ENCODE data around the gene B4GALNT1. TPM values are rescaled to one million over a fixed set of nuclear protein-coding genes. Genes with fewer than 3 reads are reported as not detected.

Gene B4GALNT1
- total and polyA plus RNA-seq, 2 of the 13 experiments (the other 11 are each of a cell fraction or from before 2014, with no cell fraction given) = 4.5 to 5.4 TPM

GRCh38 chr12:57620936-57621496 is 12.0 kb downstream of the B4GALNT1 start:
- BruUV-seq (replicated peaks) = no TSS peak
- Histone ChIP-seq H3K79me2 (ENCODE audit: insufficient read depth, low read length) (no peaks in the 10 kb centered on the region), H3K4me2 (ENCODE audit: low read depth, low read length) (peak overlapping the region; percentile 85), H3K9ac (ENCODE audit: insufficient read depth, low read depth, low read length) (no peak overlapping the region), H3K36me3 (replicated peaks in 1 of 2; ENCODE audit: control insufficient read depth in 1 of 2, insufficient read depth in 2 of 2, low read length in 2 of 2) (no peaks in the 10 kb centered on the region), H3K4me3 (replicated peaks in 1 of 3; ENCODE audit: insufficient read depth in 1 of 3, low read depth in 2 of 3, low read length in 3 of 3) (peak overlapping the region; percentile 31 to 70 (median 37)), H3K4me1 (ENCODE audit: insufficient read depth, low read length) (peaks cover 42% of the 10 kb centered on the region), H4K20me1 (ENCODE audit: insufficient read depth, low read length) (no peaks in the 10 kb centered on the region), H3K27ac (ENCODE audit: extremely low read length, insufficient read depth, low read length) (no peak overlapping the region), H3K27me3 (ENCODE audit: control insufficient read depth in 1 of 2, insufficient read depth in 2 of 2, low read length in 2 of 2) (peaks cover 16 to 50% of the 10 kb centered on the region in 2 experiments), H2AFZ (ENCODE audit: low read length) (no peak overlapping the region), H3K9me3 (ENCODE audit: low read length) (no peaks in the 10 kb centered on the region)
- WGBS (ENCODE audit: low lambda C conversion rate) = 6% methylated on average over 29 of the region's 42 CpGs
- in situ Hi-C loops (cut with HindIII; ENCODE audit: extremely low pct_ligation_motif_present, low pct_unique_long_range_greater_than_20kb) (loop anchor here (5.0 kb wide), 1 partner anchor 39 kb away; no protein-coding TSS in a partner anchor), intact Hi-C loops (cut with micrococcal nuclease; ENCODE audit: unreplicated experiment) (loop anchor here (1.0 to 5.0 kb wide), 2 partner anchors 38 to 99 kb away; partner anchors contain the start of genes DDIT3 and MBD6)
- FAIRE-seq (no peak), ATAC-seq (peak; percentile 13), DNase-seq (ENCODE audit: low spot score) (no peak)
- ChIA-PET POLR2A (interaction anchor here (0.6 to 2.7 kb wide), 4 partner anchors 10 to 101 kb away, joined by 3 to 19 read pairs (median 11); partner anchors contain the start of genes ARHGEF25 and DDIT3), CTCF (ENCODE audit: low intra/inter-chr PET ratio, low total read pairs) (interaction anchor here (1.5 to 4.2 kb wide), 2 partner anchors 37 to 41 kb away, joined by 4 to 53 read pairs; no protein-coding TSS in a partner anchor)
- no peak for TF ChIP-seq NR2C2 (CRISPR knock-in tag; IDR thresholded peaks at IDR 0.05; ENCODE audit: borderline replicate concordance)
- TF ChIP-seq ZSCAN22 (CRISPR knock-in tag; IDR thresholded peaks at IDR 0.05) = no peak
- TF ChIP-seq, protein P1, sequence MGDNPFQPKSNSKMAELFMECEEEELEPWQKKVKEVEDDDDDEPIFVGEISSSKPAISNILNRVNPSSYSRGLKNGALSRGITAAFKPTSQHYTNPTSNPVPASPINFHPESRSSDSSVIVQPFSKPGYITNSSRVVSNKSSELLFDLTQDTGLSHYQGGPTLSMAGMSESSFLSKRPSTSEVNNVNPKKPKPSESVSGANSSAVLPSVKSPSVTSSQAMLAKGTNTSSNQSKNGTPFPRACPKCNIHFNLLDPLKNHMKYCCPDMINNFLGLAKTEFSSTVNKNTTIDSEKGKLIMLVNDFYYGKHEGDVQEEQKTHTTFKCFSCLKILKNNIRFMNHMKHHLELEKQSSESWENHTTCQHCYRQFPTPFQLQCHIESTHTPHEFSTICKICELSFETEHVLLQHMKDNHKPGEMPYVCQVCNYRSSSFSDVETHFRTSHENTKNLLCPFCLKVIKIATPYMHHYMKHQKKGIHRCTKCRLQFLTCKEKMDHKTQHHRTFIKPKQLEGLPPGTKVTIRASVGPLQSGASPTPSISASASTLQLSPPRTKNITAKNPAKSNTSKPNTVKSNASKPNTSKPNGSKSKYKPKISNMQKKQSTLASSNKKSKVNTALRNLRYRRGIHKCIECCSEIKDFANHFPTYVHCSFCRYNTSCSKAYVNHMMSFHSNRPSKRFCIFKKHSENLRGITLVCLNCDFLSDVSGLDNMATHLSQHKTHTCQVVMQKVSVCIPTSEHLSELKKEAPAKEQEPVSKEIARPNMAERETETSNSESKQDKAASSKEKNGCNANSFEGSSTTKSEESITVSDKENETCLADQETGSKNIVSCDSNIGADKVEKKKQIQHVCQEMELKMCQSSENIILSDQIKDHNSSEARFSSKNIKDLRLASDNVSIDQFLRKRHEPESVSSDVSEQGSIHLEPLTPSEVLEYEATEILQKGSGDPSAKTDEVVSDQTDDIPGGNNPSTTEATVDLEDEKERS (CRISPR knock-in tag; IDR thresholded peaks at IDR 0.05) = no peak
- TF ChIP-seq TBL1XR1 (IDR thresholded peaks at IDR 0.05; ENCODE audit: borderline replicate concordance, low read length, partially characterized antibody) = no peak
- TF ChIP-seq ZNF282 (IDR thresholded peaks at IDR 0.05; ENCODE audit: partially characterized antibody) = no peak
- 0 out of 2 replicates have a peak, but pooled peaks have one; percentile 5 for TF ChIP-seq THRA (CRISPR knock-in tag; IDR thresholded peaks at IDR 0.05; ENCODE audit: borderline replicate concordance)
- 0 out of 2 replicates have a peak, but pooled peaks have one; percentile 20 for TF ChIP-seq BORCS8-MEF2B (CRISPR knock-in tag; IDR thresholded peaks at IDR 0.05)
- no peak for TF ChIP-seq TARDBP (CRISPR knock-in tag; IDR thresholded peaks at IDR 0.05)
- no peak for TF ChIP-seq ETV5 (CRISPR knock-in tag; IDR thresholded peaks at IDR 0.05; ENCODE audit: borderline replicate concordance)
- TF ChIP-seq ZBTB20 (CRISPR knock-in tag; IDR thresholded peaks at IDR 0.05; ENCODE audit: borderline replicate concordance, low read depth) = no peak
- TF ChIP-seq CHCHD3 (CRISPR knock-in tag; IDR thresholded peaks at IDR 0.05) = no peak
- TF ChIP-seq SIX4 (CRISPR knock-in tag; IDR thresholded peaks at IDR 0.05) = no peak
- TF ChIP-seq, protein P2, sequence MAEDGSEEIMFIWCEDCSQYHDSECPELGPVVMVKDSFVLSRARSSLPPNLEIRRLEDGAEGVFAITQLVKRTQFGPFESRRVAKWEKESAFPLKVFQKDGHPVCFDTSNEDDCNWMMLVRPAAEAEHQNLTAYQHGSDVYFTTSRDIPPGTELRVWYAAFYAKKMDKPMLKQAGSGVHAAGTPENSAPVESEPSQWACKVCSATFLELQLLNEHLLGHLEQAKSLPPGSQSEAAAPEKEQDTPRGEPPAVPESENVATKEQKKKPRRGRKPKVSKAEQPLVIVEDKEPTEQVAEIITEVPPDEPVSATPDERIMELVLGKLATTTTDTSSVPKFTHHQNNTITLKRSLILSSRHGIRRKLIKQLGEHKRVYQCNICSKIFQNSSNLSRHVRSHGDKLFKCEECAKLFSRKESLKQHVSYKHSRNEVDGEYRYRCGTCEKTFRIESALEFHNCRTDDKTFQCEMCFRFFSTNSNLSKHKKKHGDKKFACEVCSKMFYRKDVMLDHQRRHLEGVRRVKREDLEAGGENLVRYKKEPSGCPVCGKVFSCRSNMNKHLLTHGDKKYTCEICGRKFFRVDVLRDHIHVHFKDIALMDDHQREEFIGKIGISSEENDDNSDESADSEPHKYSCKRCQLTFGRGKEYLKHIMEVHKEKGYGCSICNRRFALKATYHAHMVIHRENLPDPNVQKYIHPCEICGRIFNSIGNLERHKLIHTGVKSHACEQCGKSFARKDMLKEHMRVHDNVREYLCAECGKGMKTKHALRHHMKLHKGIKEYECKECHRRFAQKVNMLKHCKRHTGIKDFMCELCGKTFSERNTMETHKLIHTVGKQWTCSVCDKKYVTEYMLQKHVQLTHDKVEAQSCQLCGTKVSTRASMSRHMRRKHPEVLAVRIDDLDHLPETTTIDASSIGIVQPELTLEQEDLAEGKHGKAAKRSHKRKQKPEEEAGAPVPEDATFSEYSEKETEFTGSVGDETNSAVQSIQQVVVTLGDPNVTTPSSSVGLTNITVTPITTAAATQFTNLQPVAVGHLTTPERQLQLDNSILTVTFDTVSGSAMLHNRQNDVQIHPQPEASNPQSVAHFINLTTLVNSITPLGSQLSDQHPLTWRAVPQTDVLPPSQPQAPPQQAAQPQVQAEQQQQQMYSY (CRISPR knock-in tag; IDR thresholded peaks at IDR 0.05) = no peak
- peak; percentile 53; the same call in 1 of the 2 replicates for TF ChIP-seq GLI4 (CRISPR knock-in tag; IDR thresholded peaks at IDR 0.05; ENCODE audit: borderline replicate concordance)
- no peak for TF ChIP-seq IRX3 (CRISPR knock-in tag; IDR thresholded peaks at IDR 0.05; ENCODE audit: borderline replicate concordance, low read depth)
- no peak for TF ChIP-seq RNF2 (conservative IDR thresholded peaks at IDR 0.05; ENCODE audit: low read depth)
